VCaP (cell line): ENCODE measurements around the gene DOCK8.

Experiments used
- H3K27ac ChIP-seq: fragments of 450-650 bp; 2 replicates; pipeline ENCODE4 v1.5.1; 2017
- CTCF ChIP-seq: fragments of 450-650 bp; conservative IDR thresholded peaks from 2 replicates; pipeline ENCODE4 v1.5.1; 2017; ENCODE audit warnings: mild to moderate bottlenecking, moderate library complexity

The DOCK8 gene

GRCh38 chr9:251398-251797 is 36.7 kb downstream of the DOCK8 start:
- TF ChIP-seq CTCF = no peak
- no peak overlapping the region for H3K27ac ChIP-seq

- H3K27ac ChIP-seq = no peak overlapping the region
- TF ChIP-seq CTCF = no peak
Observed at GRCh38 chr9:253539-253938, 38.9 kb downstream of the DOCK8 start.

- no peak for TF ChIP-seq CTCF
- H3K27ac ChIP-seq = no peak overlapping the region
Observed at GRCh38 chr9:254516-254915, 39.9 kb downstream of the DOCK8 start.

- H3K27ac ChIP-seq = no peak overlapping the region
- TF ChIP-seq CTCF = no peak
Observed at GRCh38 chr9:257957-258356, 43.3 kb downstream of the DOCK8 start.

GRCh38 chr9:259405-260404 is 45.0 kb downstream of the DOCK8 start:
- H3K27ac ChIP-seq = no peak overlapping the region
- no peak for TF ChIP-seq CTCF

- TF ChIP-seq CTCF = no peak
- no peak overlapping the region for H3K27ac ChIP-seq
Observed at GRCh38 chr9:264231-264630, 49.6 kb downstream of the DOCK8 start.

GRCh38 chr9:265209-265870 is 50.7 kb downstream of the DOCK8 start:
- TF ChIP-seq CTCF = no peak
- no peak overlapping the region for H3K27ac ChIP-seq
